ENCODE data around the gene ARHGEF40.

Gene ARHGEF40

GRCh38 chr14:21070083-21070609, at the start of gene ARHGEF40:
Gene ARHGEF40 (plus strand): TSS chr14:21070304. CDS start chr14:21070397, 93 bp downstream.
- DNase-seq (ENCODE audit: low spot score) = peak; percentile 89

GRCh38 chr14:21020977-21021545, 49.0 kb upstream of the ARHGEF40 start:
- DNase-seq (ENCODE audit: low spot score) = no peak

GRCh38 chr14:21022686-21023085, 47.4 kb upstream of the ARHGEF40 start:
- DNase-seq (ENCODE audit: low spot score) = no peak

GRCh38 chr14:21023174-21023573, 46.9 kb upstream of the ARHGEF40 start:
- no peak for DNase-seq (ENCODE audit: low spot score)

- DNase-seq (ENCODE audit: low spot score) = no peak
Measured at GRCh38 chr14:21023817-21024584, 46.1 kb upstream of the ARHGEF40 start.

GRCh38 chr14:21024585-21025370, 45.3 kb upstream of the ARHGEF40 start, which contains the start of gene NDRG2:
Gene NDRG2 (minus strand): TSS chr14:21025061. CDS start chr14:21023315, 1,746 bp downstream.
- DNase-seq (ENCODE audit: low spot score) = peak; percentile 62

- no peak for DNase-seq (ENCODE audit: low spot score)
Measured at GRCh38 chr14:21025371-21026273, 44.5 kb upstream of the ARHGEF40 start.

- DNase-seq (ENCODE audit: low spot score) = no peak
Measured at GRCh38 chr14:21026274-21026987, 43.7 kb upstream of the ARHGEF40 start.

GRCh38 chr14:21026988-21027315, 43.2 kb upstream of the ARHGEF40 start:
- no peak for DNase-seq (ENCODE audit: low spot score)

- DNase-seq (ENCODE audit: low spot score) = no peak
Measured at GRCh38 chr14:21029917-21030316, 40.2 kb upstream of the ARHGEF40 start, which contains the start of gene TPPP2. Gene TPPP2 (plus strand): TSS chr14:21030217. CDS start chr14:21030582, 365 bp downstream.

- DNase-seq (ENCODE audit: low spot score) = no peak
Measured at GRCh38 chr14:21030531-21030930, 39.6 kb upstream of the ARHGEF40 start.

GRCh38 chr14:21032326-21033132, 37.6 kb upstream of the ARHGEF40 start:
- no peak for DNase-seq (ENCODE audit: low spot score)

- no peak for DNase-seq (ENCODE audit: low spot score)
Measured at GRCh38 chr14:21033133-21033698, 36.9 kb upstream of the ARHGEF40 start.

GRCh38 chr14:21034707-21035106, 35.4 kb upstream of the ARHGEF40 start, which contains the start of gene RNASE13:
Gene RNASE13 (minus strand): TSS chr14:21034807. CDS start chr14:21034288, 519 bp downstream.
- DNase-seq (ENCODE audit: low spot score) = no peak

GRCh38 chr14:21036751-21037150, 33.4 kb upstream of the ARHGEF40 start:
- no peak for DNase-seq (ENCODE audit: low spot score)

- no peak for DNase-seq (ENCODE audit: low spot score)
Measured at GRCh38 chr14:21037156-21037555, 32.9 kb upstream of the ARHGEF40 start.

- DNase-seq (ENCODE audit: low spot score) = peak; percentile 85
Measured at GRCh38 chr14:21038441-21039422, 31.4 kb upstream of the ARHGEF40 start.

Measured in GM03348 (cell line).